OCI-LY7 (cell line): Measurements from ENCODE around the gene GRXCR1. TPM values are rescaled to one million over a fixed set of nuclear protein-coding genes. Genes with fewer than 3 reads are reported as not detected.

Experiments
- BruUV-seq: library from RNA; stranded (reverse); fragments of 400-500 nt; replicated peaks from 2 replicates; lab custom pipeline; 2021; lab: Mats Ljungman, UMichigan
- CTCF ChIA-PET: fragments of 300-600 bp; sonication (Branson Sonifier 250); formaldehyde crosslinking; loops from one replicate; lab custom pipeline; 2022; ENCODE audit warnings: antibody characterized with exemption; ENCODE audit not compliant: unreplicated experiment; lab: Charles Lee
- POLR2A ChIA-PET: fragments of 300-600 bp; sonication (Branson Sonifier 250); formaldehyde crosslinking; loops from one replicate; lab custom pipeline; 2022; ENCODE audit warnings: antibody characterized with exemption; lab: Charles Lee
- DNase-seq: peaks from one replicate; pipeline ENCODE4 v3.0.0-alpha.2; 2015; ENCODE audit warnings: low spot score
- H2AFZ ChIP-seq: fragments of 200-600 bp; sonication (generic), shearing (Covaris generic); 2 replicates; pipeline ENCODE4 v1.6.1; 2014; ENCODE audit warnings: mild to moderate bottlenecking, antibody characterized with exemption, low read length, moderate library complexity
- H3K27ac ChIP-seq: fragments of 200-600 bp; sonication (generic); 2 replicates; pipeline ENCODE4 v1.5.1; 2014; ENCODE audit warnings: mixed run types, low read depth, mild to moderate bottlenecking, moderate library complexity, low read length, inconsistent platforms; ENCODE audit not compliant: poor library complexity, severe bottlenecking
- H3K36me3 ChIP-seq: fragments of 200-600 bp; sonication (generic); 2 replicates; pipeline ENCODE4 v1.6.1; 2014; ENCODE audit warnings: mild to moderate bottlenecking, antibody characterized with exemption, low read length, moderate library complexity, mixed read lengths; ENCODE audit not compliant: insufficient read depth
- H3K4me1 ChIP-seq: fragments of 200-600 bp; sonication (generic); 2 replicates; pipeline ENCODE4 v1.5.1; 2014; ENCODE audit warnings: mild to moderate bottlenecking, low read length; ENCODE audit not compliant: insufficient read depth, poor library complexity, severe bottlenecking
- H3K4me2 ChIP-seq: fragments of 200-600 bp; sonication (generic); 2 replicates; pipeline ENCODE4 v1.6.1; 2014; ENCODE audit warnings: mild to moderate bottlenecking, low read length
- H3K4me3 ChIP-seq: fragments of 200-600 bp; sonication (generic); 2 replicates; pipeline ENCODE4 v1.5.1; 2014; ENCODE audit warnings: mild to moderate bottlenecking, low read depth, low read length; ENCODE audit not compliant: poor library complexity, severe bottlenecking
- H3K79me2 ChIP-seq: fragments of 200-600 bp; sonication (generic); 2 replicates; pipeline ENCODE4 v1.6.1; 2016; ENCODE audit warnings: low read depth, mild to moderate bottlenecking, low read length, moderate library complexity, mixed read lengths; ENCODE audit not compliant: insufficient read depth
- H3K9me2 ChIP-seq: fragments of 200-600 bp; sonication (generic); 2 replicates; pipeline ENCODE4 v1.6.1; 2016; ENCODE audit warnings: mild to moderate bottlenecking, low read length, mixed read lengths; ENCODE audit not compliant: insufficient read depth
- H3K9me3 ChIP-seq: fragments of 200-600 bp; sonication (generic); 2 replicates; pipeline ENCODE4 v1.6.1; 2014; ENCODE audit warnings: mild to moderate bottlenecking, mixed run types, low read length, mixed read lengths
- H4K20me1 ChIP-seq: fragments of 200-600 bp; sonication (generic); 2 replicates; pipeline ENCODE4 v1.6.1; 2014; ENCODE audit warnings: mild to moderate bottlenecking, antibody characterized with exemption, low read length, moderate library complexity, mixed read lengths; ENCODE audit not compliant: insufficient read depth
- CTCF ChIP-seq: fragments of 200-600 bp; sonication (generic); conservative IDR thresholded peaks from 2 replicates; pipeline ENCODE4 v1.5.1; 2014; ENCODE audit warnings: mild to moderate bottlenecking, antibody characterized with exemption, low read length, moderate library complexity, mixed read lengths
- EZH2phosphoT487 ChIP-seq: fragments of 200-600 bp; sonication (generic); IDR thresholded peaks from 2 replicates; pipeline ENCODE4 v1.6.1; 2018; ENCODE audit warnings: low read depth, borderline replicate concordance, mild to moderate bottlenecking, mixed run types, antibody characterized with exemption, low read length, moderate library complexity, mixed read lengths
- intact Hi-C: fragments of 100-400 bp; cut with micrococcal nuclease; formaldehyde crosslinking; loops from one replicate; pipeline ENCODE4 v1.10.0; 2022; ENCODE audit not compliant: unreplicated experiment
- total RNA-seq, 2 experiments: library from RNA; depleted of rRNA in 1 of 2; stranded (reverse); fragments of >200 nt in 1 of 2; shearing (Covaris generic) in 1 of 2; gene quantifications; 2 replicates each; pipeline ENCODE4 v1.2.3, GENCODE V29; 2014 to 2022

GRXCR1 gene
- total RNA-seq, 2 experiments from 2014 or later = not detected

GRCh38 chr4:42845586-42845985 is 46.9 kb upstream of the GRXCR1 start:
- Histone ChIP-seq H3K79me2 (no peaks in the 10 kb centered on the region), H2AFZ (no peak overlapping the region), H3K4me1 (no peaks in the 10 kb centered on the region), H3K9me2 (no peaks in the 10 kb centered on the region), H3K36me3 (no peaks in the 10 kb centered on the region), H3K9me3 (no peaks in the 10 kb centered on the region), H3K27ac (no peak overlapping the region), H4K20me1 (no peaks in the 10 kb centered on the region), H3K4me3 (no peak overlapping the region), H3K4me2 (no peak overlapping the region)
- TF ChIP-seq CTCF = no peak
- TF ChIP-seq EZH2phosphoT487 = no peak
- POLR2A ChIA-PET = interaction anchor here (0.6 to 1.1 kb wide), 2 partner anchors 10 to 575 kb away, joined by 3 to 5 read pairs; no protein-coding TSS in a partner anchor
- intact Hi-C loops = no loop called here
- BruUV-seq = no TSS peak
- DNase-seq = no peak
- CTCF ChIA-PET = no interaction called here

DNA sequence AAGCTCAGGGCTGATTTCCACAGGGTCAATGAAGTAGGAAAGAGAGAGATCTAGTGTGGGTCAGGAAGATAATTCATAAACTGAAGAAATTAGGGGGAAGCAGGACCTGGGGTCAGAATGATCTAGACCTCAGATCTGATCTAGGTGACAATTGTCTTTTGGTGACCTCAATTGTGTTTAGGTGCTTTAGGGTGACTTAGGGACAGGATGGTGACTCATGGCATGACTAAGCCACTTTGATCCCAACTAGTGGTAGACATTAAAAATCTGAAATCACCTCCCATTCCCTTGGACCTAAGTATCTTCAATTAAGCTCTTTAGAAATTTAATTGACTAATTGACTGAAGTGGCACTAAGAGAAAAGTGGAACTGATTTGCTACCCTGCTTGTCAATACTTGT is 36.7 kb upstream of the GRXCR1 start:
- intact Hi-C loops = no loop called here
- H3K4me3 ChIP-seq = no peak overlapping the region
- TF ChIP-seq CTCF (no peak), EZH2phosphoT487 (no peak)
- H3K36me3 ChIP-seq = no peaks in the 10 kb centered on the region
- H3K79me2 ChIP-seq = no peaks in the 10 kb centered on the region
- no peak overlapping the region for H2AFZ ChIP-seq
- no peaks in the 10 kb centered on the region for H3K4me1 ChIP-seq
- H3K4me2 ChIP-seq = no peak overlapping the region
- CTCF ChIA-PET = no interaction called here
- BruUV-seq = no TSS peak
- DNase-seq = no peak
- H3K27ac ChIP-seq = no peak overlapping the region
- no peaks in the 10 kb centered on the region; the same call in 1 of the 2 replicates for H3K9me2 ChIP-seq
- POLR2A ChIA-PET = interaction anchor here (0.6 to 1.8 kb wide), 2 partner anchors 10 to 1823 kb away, joined by 3 to 5 read pairs; partner anchors contain the start of gene GUF1
- H3K9me3 ChIP-seq = no peaks in the 10 kb centered on the region
- no peaks in the 10 kb centered on the region for H4K20me1 ChIP-seq

DNA sequence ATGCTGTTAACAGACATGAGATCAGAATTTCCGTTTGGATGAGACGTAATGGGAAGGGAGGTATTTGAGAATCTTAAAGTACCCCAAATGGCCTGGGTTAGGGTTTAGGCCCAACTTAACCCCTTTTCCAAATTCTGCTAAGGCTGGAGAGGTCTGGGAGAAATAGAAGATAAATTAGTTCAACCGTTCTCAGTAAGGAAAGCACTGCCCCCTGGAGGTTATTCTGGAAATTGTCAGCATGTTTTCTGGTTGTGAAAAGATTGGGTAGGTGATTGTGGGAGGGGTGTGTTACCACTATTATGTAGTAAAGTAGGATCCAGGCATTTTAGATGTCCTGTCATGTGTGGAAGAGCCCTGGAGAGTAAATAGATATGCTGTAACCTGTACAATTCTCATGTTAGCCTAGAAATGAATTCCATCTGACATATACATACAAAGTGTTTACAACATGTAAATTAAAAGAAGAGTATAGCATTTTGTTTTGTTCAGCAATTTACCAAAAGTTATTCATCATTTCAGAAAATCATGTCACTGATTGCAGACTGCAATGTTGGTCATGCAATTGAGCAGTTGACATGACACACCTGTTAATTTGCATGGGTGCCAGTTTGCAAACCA is 26.8 kb upstream of the GRXCR1 start:
- Histone ChIP-seq H3K4me3 (no peak overlapping the region), H3K4me1 (no peaks in the 10 kb centered on the region), H3K4me2 (no peak overlapping the region), H3K27ac (no peak overlapping the region), H3K36me3 (no peaks in the 10 kb centered on the region), H2AFZ (no peak overlapping the region), H3K9me2 (no peaks in the 10 kb centered on the region), H3K9me3 (no peaks in the 10 kb centered on the region), H4K20me1 (no peaks in the 10 kb centered on the region), H3K79me2 (no peaks in the 10 kb centered on the region)
- POLR2A ChIA-PET = no interaction called here
- no TSS peak for BruUV-seq
- intact Hi-C loops = loop anchor here (1.0 to 2.0 kb wide), 3 partner anchors 297 to 583 kb away; no protein-coding TSS in a partner anchor
- peak; percentile 62 for DNase-seq
- CTCF ChIA-PET = no interaction called here
- TF ChIP-seq EZH2phosphoT487 (no peak), CTCF (peak; percentile 94)
